CD4-positive, alpha-beta T cell treated with Interferon alpha-2 for 1 hour (primary cell): ENCODE data around the gene NFYC.

Experiments
- DNase-seq, 2 donors: peaks; one replicate each; pipeline ENCODE4 v3.0.0-alpha.2; 2020 to 2022

NFYC gene

DNA sequence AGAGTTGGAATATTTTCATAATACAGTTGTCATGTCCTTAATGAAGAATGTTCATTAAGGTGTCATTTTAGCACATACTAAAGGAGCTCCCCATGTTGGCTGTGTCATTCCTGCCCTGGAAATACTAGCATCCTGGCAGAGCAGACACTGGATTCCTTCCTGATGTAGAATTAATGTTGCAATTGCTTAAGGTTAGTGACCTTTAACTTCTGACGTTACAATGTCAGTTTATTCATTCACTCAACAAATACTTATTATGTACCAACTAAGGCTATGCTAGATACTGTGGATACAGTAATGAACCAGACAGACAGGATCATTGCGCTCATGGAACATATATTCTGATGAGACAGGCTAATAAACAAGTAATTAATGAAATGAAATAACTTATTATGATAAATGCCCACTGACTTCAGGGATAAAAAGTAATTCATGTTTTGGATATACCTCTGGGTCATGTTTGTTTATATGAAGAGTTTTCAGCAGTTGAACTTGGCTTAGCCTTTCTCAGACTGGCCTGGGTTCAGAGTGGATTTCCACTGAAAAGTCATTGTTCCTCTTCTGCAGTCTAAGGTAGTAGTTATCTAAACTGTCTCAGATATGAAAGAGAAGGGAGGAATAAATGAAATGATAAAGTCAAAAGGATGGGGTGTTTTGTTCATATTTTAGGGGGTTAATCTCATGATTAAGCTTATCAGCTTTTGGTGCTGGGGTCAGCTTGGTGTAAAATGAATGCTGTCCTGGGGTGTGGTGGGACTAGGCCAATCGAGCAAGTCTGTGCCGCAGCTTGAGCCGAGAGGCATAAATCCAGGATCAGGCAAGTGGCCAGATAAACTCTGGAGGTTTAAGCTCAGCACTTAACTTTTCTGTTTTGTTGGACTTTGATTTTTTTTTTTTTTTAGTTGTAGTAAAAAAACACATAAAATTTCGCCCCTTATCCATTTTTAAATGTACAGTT, 48.8 kb downstream of the NFYC start:
- no peak for DNase-seq

DNA sequence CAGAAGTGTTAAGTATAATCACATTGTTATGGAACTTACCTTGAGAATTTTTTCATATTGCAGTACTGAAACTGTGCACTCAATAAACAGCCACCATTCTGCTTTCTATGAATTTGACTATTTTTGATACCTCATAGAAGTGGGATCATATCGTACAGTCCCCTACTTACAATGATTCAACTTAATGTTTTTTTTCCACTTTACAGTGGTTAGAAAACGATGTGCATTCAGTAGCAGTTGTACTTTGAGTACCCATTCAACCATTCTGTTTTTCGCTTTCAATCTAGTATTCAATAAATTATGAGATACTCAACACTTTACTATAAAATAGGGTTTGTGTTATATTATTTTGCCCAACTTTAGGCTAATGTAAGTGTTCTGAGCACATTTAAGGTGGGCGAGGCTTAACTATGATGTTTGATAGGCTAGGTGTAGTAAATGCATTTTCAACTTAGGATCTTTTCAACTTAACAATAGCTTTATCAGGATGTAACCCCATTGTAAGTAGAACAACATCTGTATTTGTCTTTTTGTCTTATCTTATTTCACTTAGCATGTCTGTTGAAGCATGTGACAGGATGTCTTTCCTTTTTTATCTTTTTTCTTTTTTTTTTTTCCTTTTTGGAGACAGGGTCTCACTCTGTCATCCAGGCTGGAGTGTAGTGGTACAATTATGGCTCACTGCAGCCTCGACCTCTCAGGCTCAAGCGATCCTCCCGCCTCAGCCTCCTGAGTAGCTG, 49.7 kb downstream of the NFYC start:
- DNase-seq = no peak

DNA sequence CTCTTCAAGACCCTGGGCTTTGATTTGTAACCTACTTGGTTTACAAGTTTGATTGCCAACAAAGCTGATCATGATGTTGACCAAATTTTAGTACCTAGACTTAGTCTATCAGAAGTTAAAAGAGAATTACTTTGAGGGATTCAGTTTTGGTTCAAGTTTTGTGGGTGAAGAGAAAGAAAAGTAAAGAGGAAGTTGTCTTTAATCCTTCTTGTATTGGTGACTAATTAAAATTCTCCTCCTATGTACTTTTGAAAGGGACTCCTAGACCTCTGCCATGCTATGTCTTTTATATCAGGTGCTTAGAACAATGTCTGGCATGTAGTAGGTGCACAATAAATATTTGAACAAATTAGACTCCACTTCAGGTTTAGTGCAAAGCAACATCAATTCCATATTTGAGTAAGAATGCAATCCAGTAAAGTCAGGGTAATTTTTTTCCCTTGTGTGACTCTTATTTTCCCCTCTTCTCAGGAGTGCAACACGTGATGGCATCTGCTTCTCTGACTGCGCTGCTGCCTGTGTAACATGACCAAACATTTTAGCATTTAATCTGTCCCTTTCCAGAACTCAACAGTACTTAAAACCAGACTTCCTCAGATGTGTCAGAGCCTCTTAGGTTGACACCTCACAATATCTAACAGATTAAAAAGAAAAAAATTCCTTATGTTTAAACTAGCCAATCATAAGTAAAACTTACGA, 51.0 kb downstream of the NFYC start:
- DNase-seq = no peak

DNA sequence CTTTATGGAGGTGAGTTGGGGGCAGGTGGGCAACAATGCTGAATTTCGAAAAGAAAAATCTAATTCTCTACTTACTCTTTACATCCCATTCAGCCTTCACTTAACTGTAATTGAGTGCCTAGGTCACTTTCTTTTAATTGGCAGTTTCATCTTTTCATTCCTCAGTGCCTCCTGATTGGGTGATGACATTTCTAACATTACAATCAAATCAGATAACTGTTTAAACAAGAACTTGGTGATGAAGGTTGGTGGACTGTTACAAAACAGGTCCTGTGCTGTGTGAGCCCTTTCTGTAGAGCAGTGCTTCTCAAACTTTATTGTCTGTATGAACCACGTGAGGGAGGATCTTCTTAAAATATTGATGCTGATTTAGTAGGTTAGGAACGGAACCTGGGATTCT, 51.9 kb downstream of the NFYC start:
- DNase-seq = no peak

DNA sequence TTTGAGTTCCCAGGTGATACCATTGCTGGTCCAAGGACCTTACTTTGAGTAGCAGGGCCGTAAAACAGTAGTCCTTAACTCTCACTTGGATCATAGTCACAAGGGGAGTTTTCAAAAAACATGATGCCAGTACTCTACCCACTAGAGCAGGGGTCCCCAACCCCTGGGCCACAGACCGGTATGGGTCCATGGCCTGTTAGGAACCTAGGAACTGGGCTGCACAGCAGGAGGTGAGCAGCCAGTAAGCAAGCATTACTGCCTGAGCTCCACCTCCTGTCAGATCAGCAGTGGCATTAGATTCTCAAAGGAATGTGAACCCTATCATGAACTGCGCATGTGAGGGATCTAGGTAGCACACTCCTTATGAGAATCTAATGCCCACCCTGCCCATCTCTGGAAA, 52.4 kb downstream of the NFYC start:
- DNase-seq = no peak

DNA sequence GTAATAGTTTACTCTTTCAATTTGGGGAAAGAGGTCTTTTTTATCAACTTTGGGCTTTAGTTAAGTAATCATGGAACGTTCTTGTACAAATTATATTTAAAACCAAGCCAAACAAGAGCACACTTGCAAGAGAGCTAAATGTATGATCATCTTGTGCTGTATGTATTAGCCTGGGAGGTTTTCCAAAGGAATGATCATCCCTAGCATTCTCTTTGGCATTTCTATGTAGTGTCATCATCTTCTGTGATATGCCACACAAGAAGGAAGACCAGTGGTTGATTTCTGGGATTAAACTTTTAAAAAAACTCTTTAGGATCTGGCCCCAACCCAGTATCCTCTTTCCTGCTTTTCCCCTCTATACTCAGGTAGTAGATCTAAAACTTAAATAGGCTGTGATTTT, 53.7 kb downstream of the NFYC start:
- no peak for DNase-seq

DNA sequence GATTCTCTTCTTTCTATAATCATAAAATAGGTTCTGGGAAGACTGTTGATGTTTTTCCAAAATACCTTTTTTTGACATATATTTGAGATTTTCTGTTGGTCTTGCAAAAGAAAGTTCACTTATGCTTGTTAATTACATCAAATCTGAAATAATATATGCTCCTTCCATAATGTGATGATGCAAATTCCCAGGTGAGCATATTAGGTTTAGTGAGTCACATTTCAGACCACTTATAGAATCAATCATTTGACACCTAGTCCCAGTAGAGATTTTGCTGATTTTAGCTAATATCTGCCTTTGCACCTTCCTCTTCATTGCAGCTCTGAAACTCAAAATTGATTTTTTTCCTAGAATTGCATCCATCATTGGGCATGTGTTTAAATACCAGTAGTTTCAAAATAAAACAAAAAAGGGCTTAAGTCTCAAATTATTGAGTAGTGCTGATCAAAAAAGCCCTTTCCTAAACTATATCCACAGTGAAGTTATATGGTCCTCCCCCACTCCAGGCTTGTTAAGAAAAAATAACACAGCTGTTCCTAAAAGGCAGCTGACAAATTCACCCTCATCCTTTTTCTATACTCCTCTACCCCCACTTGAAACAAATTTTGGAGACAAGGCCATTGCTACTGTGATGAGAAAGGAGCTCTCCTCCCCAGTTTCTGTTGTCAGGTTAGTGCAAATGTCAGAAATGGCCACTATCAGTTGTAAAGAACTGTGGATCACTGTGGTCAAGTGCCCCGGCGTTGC, 55.0 kb downstream of the NFYC start:
- DNase-seq = no peak

DNA sequence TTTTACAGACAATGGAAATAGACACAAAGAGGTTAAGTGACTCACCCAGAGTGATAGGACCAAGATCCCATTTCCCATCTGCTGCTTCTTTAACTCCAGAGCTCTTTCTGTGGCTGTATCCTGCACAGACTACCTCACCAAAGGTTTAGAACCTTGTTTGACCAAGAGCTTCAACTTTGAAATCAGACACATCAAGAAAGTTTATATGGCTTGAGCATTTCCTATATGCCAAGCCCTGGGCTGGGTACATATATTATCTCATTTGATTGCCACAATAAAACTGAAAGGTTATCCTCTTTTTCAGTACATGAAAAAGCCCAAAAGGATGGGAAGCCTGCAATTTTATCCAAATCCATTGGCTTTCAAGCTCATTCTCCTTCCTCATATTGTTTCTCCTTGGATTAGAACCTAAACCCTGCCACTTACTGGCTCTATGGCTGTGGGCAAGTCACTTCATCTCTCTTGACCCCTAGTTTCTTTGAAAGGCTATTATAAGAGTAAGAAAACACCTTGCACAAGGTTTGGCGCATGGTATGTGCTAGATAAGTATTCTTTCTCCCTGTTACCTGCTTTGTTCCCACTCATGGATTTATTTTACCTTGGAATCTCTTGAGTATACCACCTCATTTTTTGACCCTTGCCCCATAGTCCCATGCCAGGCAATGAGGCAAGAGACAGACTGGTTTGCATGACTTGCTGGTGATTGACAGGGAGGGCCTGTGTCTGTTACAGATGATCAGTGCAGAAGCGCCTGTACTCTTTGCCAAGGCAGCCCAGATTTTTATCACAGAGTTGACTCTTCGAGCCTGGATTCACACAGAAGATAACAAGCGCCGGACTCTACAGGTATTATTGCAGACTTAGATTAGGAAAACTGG, 57.6 kb downstream of the NFYC start:
- no peak for DNase-seq

DNA sequence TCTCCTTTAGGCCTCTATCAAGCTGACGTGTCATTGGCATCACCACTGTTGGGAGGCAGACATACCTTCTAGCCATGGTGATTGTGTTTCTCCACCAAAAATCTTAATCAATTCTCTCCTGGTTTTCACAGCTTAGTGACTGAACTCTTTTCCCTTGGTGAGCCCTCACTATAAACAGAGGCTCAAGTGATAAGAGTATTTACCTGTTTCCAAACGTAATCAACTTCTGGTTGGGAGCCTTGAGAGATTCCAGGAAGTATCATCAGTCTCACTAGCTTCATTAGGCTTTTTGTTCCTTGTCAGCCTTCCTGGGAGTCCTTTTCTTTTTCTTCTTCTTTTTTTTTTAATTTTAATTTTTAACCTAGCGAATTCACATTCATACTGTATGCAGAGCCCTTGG, 58.3 kb downstream of the NFYC start:
- DNase-seq = no peak

DNA sequence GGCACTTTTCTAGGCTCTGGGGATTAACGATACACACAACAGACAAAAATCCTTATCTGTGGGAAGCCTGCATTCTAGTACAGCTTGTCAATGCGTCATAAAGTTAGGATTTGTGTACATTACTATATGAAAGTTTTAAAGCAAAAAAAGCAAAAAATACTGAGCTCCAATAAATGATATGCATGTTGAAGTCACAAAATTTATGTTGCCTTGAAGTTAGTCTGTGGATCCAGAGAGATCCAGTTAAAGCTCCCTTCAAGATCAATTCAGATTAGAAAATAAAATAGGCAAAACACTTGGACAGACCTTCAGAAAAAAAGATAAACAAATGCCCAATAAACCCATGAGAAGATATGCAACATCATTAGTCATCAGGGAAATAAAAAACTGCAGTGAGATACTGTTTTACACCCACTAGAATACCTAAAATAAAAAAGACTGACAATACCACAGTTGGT, 59.0 kb downstream of the NFYC start:
- DNase-seq = no peak

DNA sequence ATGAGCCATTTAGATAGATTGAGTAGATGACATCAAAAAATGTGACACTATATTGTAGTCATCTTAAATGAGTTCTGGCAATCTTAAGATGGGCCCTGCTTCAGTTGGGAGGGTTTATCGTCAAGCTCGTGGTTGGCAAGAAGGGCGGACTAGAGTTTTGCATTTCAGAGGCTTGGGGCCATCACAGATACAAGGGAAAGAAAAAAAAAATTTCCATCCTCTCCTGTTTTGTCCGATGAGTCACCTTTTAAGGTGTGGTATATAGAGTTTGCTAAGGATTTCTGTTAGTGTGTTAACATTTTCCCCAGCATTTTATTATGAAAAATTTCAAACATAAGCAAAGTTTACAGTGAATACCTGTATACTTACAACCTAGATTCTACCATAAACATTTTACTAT, 60.3 kb downstream of the NFYC start:
- no peak for DNase-seq

DNA sequence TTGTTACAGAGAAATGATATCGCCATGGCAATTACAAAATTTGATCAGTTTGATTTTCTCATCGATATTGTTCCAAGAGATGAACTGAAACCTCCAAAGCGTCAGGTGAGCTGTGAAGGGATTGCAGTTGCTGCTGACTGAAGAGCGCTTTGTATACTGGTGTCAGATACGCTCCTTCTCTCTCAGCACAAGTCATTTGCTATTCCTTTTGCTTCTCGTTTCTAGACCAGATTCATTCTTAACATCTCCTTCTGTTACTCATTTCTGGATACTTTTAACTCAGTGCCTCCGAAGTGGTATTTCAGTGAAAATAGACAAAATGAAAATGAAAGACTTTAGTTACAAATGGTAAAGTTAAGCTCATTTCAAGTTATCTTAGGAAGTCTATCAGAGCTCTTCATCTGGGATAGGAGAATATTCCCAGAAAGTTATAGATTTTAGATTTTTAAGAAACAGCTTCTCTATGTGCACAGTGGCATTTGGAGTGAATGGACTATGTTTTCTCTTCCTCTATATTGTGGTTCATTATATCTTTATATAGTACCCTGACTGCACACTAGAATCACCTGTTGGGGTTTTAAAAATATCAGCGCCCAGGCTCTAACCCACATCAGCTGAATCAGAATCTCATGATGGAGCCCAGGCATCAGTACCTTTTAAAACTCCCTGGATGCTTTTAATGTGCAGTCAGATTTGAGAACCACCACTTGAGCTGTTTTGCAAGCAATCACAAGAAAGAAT, 61.8 kb downstream of the NFYC start:
- no peak for DNase-seq

DNA sequence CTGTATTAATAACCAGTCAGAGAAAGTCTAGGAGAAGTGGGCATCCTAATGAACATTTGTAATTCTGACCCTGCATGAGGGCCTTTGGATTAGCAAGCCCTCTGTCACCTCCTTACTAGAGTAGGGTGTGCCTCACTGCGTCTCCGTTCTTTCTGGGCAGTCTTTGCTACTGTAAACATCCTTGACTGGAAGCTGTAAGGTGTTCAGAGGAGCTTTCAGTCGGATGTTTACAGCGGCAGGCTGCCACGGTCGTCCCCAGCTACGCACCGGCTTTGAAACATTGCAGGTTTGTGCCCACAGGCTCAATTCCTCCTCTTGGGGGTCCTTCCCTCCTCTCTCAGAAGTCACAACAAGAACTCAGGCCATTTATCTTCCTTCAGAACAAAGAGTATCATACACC, 62.7 kb downstream of the NFYC start:
- no peak for DNase-seq

DNA sequence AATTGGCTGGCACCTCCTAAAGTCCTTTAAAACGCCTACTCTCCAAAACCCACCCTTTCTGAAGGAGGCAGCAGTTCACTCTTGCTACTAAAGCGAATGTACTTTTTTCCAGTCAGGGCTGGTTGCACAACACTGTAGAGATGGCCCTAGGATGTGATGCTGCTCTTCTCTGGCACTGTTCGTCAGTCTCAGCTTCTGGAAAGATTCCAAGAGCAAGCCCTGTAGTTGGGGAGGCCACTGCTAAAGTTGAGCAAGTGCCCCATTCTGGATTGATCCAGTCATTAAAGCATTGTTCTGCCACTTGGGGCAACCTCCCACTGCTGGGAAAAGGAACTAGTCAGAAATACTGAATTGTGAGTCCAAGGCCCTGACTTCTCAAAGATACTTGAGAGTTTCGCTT, 63.6 kb downstream of the NFYC start:
- DNase-seq = no peak

DNA sequence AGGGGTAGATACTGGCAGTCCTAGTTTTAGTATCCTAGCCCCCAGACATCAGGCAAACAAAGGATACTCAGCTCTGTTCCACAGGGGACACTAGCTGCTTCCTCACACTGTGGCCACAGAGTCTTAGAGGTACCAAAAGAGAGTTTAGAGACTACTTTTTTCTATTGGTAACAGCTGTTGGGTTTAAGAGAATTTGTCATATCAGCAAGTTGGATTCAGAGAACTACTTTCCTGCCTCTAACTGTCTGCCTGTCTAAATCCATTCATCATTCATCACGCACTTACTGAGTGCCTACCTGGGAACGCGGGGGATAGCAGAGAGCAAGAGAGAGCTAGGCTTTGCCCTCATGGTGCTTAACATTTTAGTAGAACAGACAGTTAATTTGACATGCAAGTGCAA, 65.0 kb downstream of the NFYC start:
- no peak for DNase-seq

DNA sequence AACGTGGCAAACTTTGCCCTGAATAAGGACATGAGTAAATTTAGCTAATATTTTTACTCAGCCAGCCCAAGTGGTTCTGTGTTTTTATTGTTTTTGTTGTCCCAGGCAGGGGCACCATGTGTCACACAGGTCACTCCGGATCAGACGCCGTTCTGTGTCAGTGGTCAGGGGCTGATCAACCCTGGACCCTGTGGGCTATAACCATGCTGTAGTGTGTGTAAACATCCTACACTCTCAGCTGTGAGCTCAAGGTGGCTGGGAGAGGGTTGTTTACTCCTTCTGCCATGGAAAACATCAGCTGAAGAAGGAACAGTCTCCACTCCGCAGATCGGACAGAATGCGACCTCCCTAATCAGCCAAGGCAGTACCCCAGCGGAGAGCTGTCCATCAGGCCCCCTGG, 65.6 kb downstream of the NFYC start:
- no peak for DNase-seq

DNA sequence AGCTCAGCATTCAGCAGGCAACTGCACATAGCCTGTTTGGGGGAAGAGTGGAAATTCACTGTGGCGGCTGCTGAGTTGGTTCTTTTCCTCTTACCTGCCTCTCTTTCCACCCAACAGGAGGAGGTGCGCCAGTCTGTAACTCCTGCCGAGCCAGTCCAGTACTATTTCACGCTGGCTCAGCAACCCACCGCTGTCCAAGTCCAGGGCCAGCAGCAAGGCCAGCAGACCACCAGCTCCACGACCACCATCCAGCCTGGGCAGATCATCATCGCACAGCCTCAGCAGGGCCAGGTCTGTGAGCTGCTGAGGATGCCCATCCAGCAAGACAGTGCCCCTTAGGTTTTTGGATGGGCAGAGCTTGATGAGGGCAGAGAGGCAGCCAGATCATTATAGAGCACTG, 66.5 kb downstream of the NFYC start:
- DNase-seq = no peak

DNA sequence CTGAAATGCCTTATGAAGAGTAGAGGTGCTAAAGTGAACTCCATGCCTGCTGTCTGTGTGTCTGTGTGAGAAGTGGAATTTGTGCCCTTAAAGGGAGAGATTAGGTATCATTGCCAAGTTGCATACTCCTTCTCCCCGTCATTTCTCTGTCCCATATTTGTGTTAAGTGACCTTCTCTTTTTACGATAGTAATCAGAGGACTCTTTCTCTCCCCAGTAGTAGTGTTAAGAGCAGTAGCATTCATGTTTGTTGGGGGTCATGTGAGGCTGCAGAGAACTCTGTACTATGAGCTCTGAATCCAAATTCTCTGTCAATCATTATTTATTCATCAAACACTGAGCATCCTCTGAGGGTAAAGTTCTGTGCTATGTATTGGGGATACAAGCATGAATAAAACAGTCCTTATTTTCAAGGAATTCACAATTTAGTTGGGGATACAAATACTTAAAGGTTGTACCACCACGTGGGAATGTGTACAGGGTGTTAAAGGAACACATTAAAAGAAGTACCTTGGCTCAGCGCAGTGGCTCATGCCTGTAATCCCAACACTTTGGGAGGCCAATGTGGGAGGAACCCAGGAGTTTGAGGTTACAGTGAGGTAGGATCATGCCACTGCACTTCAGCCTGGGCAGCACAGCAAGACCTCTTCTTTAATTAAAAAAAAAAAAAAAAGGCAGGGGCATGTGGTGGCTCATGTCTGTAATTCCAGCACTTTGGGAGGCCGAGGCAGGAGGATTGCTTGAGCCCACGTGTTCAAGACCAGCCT, 67.3 kb downstream of the NFYC start:
- DNase-seq = no peak

DNA sequence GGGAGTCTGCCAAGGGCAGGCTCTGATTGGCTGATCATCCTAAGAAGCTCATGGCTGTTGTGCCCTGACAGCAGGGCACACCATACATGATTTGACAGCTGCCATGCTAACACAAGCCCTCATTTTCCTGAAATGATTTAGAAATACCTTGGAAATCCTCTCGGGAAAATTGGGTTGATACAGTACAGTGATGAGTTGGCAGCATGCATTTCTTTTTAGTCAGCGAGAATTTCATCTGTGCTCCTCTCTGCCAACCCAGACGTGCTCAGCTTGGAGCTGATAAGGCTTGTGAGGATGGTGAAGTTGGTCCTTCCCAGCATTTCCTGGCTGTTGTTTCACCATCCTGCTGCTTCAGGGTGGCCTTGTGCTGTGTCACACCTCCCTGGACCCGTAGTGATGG, 69.5 kb downstream of the NFYC start:
- DNase-seq = no peak
